Measurements from ENCODE around the gene NLRP9. TPM values are rescaled to one million over a fixed set of nuclear protein-coding genes. Genes with fewer than 3 reads are reported as not detected.

Gene NLRP9
- total RNA-seq, 1 donor, result not detected

DNA sequence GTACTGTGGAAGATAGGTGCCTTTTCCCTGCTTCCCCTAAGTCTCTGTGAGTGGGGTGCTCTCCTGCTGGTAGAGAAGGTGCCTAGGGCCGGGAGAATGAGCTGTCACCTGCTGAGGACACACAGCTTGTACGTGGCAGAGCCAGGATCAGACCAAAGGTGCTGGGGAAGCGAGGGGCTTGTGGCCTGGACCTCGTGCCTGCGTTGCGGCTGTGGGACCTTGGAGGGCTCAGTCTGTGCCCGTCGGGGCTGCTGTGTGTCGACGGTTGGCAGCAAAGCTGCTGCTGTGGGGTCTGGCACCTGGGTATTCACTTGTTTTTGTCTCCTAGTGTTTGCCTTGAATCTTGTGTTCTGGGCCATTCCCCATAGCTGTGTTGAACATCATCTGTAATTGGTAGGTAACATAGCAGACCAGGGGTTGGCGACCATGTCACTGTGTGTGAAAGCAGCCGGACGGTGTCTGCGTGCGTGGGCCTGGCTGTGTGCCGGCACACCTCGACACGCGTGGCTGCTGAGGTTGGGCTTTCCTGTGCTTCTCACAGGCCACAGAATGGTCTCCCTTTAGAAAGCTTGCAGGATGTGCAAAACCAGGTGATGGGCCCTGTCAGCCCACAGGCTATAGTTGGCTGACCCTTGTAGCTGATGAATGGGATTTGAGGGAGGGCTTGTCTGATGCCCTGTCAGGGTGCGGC lies 74.2 kb downstream of the NLRP9 start:
- Histone ChIP-seq H3K4me1 (ENCODE audit: insufficient read depth, low read length) (peaks cover 8% of the 10 kb centered on the region), H3K4me3 (ENCODE audit: low read length) (no peak overlapping the region), H3K27me3 (ENCODE audit: insufficient read depth, low read length) (no peaks in the 10 kb centered on the region), H3K9me3 (ENCODE audit: low read depth, low read length) (no peaks in the 10 kb centered on the region)

DNA sequence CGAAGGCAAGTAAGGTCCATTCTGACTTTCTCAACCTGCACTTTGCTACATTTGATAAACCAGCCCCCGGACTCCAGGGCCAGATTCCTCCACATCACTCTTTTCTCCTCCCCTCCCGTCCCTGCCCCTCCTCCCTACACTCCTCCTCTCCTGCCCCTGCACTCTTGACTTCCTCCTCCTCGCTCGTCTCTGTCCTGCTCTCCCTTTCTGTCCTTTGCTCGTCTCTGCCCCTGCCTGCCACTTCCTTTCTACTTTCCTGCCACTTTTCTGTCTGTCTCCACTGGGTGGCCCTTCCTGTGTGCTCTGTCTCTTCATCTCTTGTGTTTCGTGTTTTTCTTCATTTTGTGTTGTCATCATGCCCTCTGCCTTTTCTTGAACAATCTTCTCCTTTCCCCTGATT lies 76.4 kb downstream of the NLRP9 start:
- H3K4me3 ChIP-seq (ENCODE audit: low read length), result no peak overlapping the region
- H3K27me3 ChIP-seq (ENCODE audit: insufficient read depth, low read length), result no peaks in the 10 kb centered on the region
- H3K9me3 ChIP-seq (ENCODE audit: low read depth, low read length), result no peaks in the 10 kb centered on the region
- H3K4me1 ChIP-seq (ENCODE audit: insufficient read depth, low read length), result peaks cover 29% of the 10 kb centered on the region

DNA sequence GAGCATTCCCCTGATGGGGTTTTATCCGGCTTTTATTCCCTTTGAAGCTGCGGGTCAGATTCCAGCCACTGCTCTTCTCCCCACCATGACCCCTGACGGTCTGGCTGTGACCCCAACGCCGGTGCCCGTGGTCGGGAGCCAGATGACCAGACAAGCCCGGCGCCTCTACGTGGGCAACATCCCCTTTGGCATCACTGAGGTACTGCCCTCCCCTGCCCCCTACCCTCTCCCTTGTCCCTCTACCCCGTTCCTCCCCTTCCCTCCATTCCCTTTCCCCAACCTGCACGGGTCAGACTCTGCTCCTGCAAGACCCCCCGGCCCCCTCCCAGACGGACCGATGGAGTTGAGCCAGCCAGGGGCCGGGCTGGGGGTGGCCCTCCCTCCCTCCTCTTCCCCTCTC lies 77.2 kb downstream of the NLRP9 start:
- Histone ChIP-seq H3K4me1 (ENCODE audit: insufficient read depth, low read length) (peaks cover 37% of the 10 kb centered on the region), H3K27me3 (ENCODE audit: insufficient read depth, low read length) (no peaks in the 10 kb centered on the region), H3K9me3 (ENCODE audit: low read depth, low read length) (no peaks in the 10 kb centered on the region), H3K4me3 (ENCODE audit: low read length) (no peak overlapping the region)

DNA sequence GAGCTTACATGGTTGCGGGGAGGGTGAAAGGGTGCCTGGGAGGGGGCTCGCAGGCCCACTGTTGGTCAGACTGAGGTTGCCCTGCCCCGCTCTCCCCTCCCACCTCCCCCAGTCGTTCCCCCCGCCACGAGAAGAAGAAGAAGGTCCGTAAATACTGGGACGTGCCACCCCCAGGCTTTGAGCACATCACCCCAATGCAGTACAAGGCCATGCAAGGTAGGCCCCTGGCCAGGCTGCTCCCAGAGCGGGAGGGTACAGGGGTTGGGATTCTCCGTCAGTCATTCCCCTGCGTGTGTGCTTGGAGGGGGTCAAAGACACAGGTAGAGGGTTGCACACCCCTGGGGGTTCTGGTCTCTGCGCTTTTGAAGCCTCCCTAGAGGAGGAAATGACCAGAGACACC lies 77.8 kb downstream of the NLRP9 start:
- H3K9me3 ChIP-seq (ENCODE audit: low read depth, low read length), result no peaks in the 10 kb centered on the region
- no peak overlapping the region for H3K4me3 ChIP-seq (ENCODE audit: low read length)
- H3K27me3 ChIP-seq (ENCODE audit: insufficient read depth, low read length), result no peaks in the 10 kb centered on the region
- peaks cover 43% of the 10 kb centered on the region for H3K4me1 ChIP-seq (ENCODE audit: insufficient read depth, low read length)

DNA sequence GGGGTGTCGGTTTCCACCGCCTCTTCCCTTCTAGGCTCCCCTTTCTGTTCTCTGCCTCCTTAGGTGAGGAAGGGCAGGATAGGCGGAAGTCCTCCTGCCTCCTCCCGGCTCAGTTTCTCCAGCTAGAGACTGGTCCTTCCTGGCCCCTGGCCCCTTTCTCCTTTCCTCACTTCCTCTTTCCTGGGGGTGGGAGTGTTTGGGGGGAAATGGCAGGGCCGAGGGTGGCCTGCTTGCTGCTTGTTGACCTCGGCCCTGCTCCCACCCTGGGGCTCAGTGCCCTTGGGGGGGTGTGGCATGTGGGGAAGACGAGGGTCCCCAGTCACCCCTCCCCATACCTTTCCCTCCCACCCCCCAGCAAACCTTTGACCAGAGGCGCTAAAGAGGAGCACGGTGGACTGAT lies 78.4 kb downstream of the NLRP9 start:
- H3K4me3 ChIP-seq (ENCODE audit: low read length), result no peak overlapping the region
- no peaks in the 10 kb centered on the region for H3K27me3 ChIP-seq (ENCODE audit: insufficient read depth, low read length)
- no peaks in the 10 kb centered on the region for H3K9me3 ChIP-seq (ENCODE audit: low read depth, low read length)
- H3K4me1 ChIP-seq (ENCODE audit: insufficient read depth, low read length), result peaks cover 43% of the 10 kb centered on the region

DNA sequence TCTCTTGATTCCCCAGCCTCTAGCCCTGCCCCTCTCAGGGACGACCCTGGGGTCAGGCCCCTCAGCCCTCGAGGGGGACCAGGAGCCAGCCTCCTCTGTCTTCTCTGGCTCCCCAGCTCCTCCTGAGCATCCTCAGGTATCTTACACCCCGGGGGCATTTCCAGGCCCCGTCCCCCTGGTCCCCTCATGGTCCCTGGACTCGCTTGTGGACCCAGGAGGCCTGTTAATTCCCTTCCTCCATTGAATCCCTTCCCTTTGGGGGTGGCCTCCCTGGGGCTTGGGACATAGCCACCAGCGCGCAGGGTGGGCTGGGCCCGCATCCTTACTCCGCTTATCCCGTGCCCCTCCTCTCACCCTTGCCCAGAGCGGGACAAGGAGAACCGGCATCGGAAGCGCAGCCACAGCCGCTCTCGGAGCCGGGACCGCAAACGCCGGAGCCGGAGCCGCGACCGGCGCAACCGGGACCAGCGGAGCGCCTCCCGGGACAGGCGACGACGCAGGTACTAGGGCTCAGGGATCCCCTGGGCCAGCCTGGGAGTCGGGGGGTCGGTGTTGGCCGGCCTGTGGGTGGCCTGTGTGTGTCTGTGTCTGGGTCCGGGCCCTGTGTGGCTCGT lies 79.2 kb downstream of the NLRP9 start:
- Histone ChIP-seq H3K4me1 (ENCODE audit: insufficient read depth, low read length) (peaks cover 43% of the 10 kb centered on the region), H3K9me3 (ENCODE audit: low read depth, low read length) (no peaks in the 10 kb centered on the region), H3K27me3 (ENCODE audit: insufficient read depth, low read length) (no peaks in the 10 kb centered on the region), H3K4me3 (ENCODE audit: low read length) (no peak overlapping the region)

Other genes with a start within 250 kb of the NLRP9 start
- 0.10 TPM for gene SSC5D, start 250.0 kb downstream of the NLRP9 start, total RNA-seq
- not detected for gene SBK2, start 201.3 kb downstream of the NLRP9 start, total RNA-seq
- gene SBK3, start 192.9 kb downstream of the NLRP9 start, total RNA-seq, result not detected
- gene ZNF579, start 157.6 kb downstream of the NLRP9 start, total RNA-seq, result 2.7 TPM
- gene FIZ1, start 138.9 kb downstream of the NLRP9 start, total RNA-seq, result 2.2 TPM
- 9.6 TPM for gene ZNF524, start 138.1 kb downstream of the NLRP9 start, total RNA-seq
- gene ZNF865, start 132.8 kb downstream of the NLRP9 start, total RNA-seq, result 3.3 TPM
- 6.3 TPM for gene ZNF784, start 113.8 kb downstream of the NLRP9 start, total RNA-seq
- 14.4 TPM for gene ZNF580, start 97.4 kb downstream of the NLRP9 start, total RNA-seq
- 19.0 TPM for gene ZNF581, start 94.8 kb downstream of the NLRP9 start, total RNA-seq
- 1.9 TPM for gene CCDC106, start 90.2 kb downstream of the NLRP9 start, total RNA-seq
- 55.6 TPM for gene U2AF2, start 83.4 kb downstream of the NLRP9 start, total RNA-seq
- gene EPN1, start 63.2 kb downstream of the NLRP9 start, total RNA-seq, result 23.5 TPM
- not detected for gene RFPL4A, start 20.7 kb upstream of the NLRP9 start, total RNA-seq
- not detected for gene RFPL4AL1, start 30.7 kb upstream of the NLRP9 start, total RNA-seq
- under 0.01 TPM for gene NLRP11, start 93.6 kb upstream of the NLRP9 start, total RNA-seq
- not detected for gene NLRP4, start 98.1 kb upstream of the NLRP9 start, total RNA-seq
- gene NLRP13, start 193.9 kb upstream of the NLRP9 start, total RNA-seq, result under 0.01 TPM
- not detected for gene NLRP8, start 209.4 kb upstream of the NLRP9 start, total RNA-seq
- not detected for gene NLRP5, start 248.4 kb upstream of the NLRP9 start, total RNA-seq

Data from mononuclear cell (primary cell).